ENCODE results near the gene ARHGEF35.
"Not testable (repeated sequence)": the region's sequence is repeated elsewhere in the genome, so short reads cannot be mapped to it uniquely, and the experiment has no call there.

Gene ARHGEF35

DNA sequence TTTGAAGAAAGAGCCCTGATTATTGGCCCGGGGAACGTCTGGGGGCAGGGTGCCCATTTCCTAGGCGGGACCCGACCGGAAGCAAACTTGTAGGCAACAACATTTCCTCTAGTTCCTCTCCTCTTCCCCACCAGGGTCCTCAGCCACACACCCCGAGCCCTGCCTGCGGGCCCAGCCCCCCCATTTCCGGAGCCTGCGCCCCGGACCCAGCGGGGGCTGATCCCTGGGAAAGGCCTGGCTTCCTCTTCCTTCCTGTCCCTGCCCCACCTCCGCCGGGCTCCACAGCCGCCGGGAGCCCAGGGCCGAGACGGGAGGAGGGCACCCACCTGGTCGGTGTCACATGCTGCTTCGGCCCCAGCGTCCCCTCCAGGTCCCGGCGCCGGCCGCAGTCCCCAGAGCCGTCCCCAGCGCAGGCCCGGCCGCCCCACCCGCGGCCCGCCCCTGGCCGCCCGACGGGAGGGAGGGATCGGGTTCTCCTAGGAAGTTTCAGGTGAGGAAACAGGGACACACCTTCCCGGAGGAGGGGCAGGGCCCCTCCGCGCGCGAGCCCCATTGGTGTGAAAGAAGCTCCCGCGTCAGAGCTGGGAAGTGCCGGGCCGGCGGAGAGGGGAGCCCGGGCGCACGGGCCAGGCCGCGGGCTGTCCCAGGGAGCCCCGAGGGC lies at the start of gene ARHGEF35:
Gene ARHGEF35, minus strand, starts transcription at position 622 of the 661 bp plus-strand sequence. CDS start 7,450 bp downstream, outside the sequence.
- not testable (repeated sequence) for DNase-seq (ENCODE audit: low read depth in 3 of 3)

DNA sequence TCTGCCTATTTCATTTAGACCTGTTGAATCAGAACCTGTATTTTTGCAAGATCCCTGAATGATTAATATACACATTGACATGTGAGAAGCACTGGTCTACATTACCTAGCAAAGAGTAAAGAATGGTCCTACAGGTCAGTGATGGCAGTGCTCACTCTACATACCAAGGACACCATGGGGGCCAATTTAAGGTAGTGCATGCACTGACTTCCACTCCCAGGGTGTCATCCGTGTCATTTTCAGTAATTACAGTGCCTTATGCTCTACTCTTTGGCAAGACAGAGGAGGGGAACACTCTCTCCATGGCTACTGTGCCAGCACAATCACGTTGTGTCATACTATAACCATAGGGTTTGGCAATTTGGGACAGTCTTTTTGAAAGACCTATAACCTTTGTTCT lies 49.7 kb upstream of the ARHGEF35 start:
- DNase-seq (ENCODE audit: low read depth in 3 of 3): not testable (repeated sequence)

DNA sequence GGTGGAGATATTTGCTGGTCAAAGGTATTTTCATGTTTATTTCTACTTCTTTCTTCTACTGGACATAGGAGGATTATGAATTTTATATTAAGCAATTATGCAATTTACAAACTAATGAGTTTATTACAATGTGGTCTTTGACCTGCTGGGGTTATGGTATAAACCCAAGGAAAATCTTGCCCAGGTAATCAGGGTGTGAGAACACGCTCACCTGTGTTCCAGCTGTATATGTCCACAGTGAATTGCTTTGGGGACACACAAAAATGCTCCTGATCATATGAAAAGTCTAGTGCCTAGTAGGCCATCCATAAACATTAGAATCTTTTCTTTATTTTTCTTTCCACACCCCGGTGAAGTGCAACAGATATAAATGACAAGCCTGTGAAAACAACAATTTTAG lies 43.7 kb upstream of the ARHGEF35 start, which contains the start of gene OR2A42:
Gene OR2A42, minus strand, starts transcription at position 241 of the 400 bp plus-strand sequence. CDS start 6,762 bp downstream, outside the sequence.
- DNase-seq (ENCODE audit: low read depth in 3 of 3): not testable (repeated sequence)

DNA sequence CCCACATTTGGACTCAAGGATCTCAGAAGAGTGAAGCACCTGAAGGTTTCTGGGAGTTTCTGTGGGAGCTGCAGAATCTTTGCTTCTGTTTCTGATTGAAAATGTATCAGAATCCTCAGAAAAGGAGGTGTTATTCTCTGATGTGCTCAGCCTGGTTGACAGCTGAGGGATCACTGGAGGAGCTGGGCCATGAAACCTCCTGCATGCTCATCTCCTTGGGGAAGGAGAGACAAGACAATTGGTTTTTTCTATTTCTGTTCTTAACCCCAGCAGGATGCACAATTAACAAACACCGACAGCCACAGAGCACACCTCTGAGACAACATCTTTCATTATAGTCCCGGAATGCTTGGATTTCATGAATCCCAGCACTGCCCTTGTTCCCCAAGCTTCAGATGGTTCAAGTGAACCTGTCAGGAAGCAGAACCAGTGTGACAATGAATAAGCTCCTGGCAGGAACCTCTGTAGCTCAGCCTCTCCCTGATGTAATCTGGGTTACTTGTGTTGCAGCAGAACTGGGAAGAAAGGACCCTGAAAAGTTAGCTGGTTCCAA lies 43.0 kb upstream of the ARHGEF35 start:
- not testable (repeated sequence) for DNase-seq (ENCODE audit: low read depth in 3 of 3)

- not testable (repeated sequence) for DNase-seq (ENCODE audit: low read depth in 3 of 3)
Measured at GRCh38 chr7:144233039-144233438, 37.4 kb upstream of the ARHGEF35 start.

DNA sequence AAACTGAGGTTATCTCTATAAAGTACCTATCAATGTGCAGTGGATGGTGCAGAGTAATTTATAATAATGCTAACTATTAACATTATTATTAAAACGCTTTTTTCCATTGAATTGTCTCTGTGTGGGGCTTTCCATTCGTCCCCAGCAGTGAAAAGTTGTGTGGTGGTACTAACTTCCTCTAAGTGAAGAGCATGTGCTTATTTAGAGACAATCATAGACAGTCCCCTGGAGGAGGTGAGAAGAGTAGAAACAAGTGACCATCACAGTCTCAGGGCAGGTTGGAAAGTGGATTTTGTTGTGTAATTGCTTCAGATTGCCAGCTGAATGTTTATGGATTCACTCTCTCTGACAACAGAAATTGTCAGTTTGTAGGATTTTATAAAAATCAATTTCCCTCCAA lies 35.4 kb upstream of the ARHGEF35 start:
- DNase-seq (ENCODE audit: low read depth in 3 of 3): not testable (repeated sequence)

GRCh38 chr7:144228810-144229209 lies 33.2 kb upstream of the ARHGEF35 start:
- DNase-seq (ENCODE audit: low read depth in 3 of 3): not testable (repeated sequence)

DNA sequence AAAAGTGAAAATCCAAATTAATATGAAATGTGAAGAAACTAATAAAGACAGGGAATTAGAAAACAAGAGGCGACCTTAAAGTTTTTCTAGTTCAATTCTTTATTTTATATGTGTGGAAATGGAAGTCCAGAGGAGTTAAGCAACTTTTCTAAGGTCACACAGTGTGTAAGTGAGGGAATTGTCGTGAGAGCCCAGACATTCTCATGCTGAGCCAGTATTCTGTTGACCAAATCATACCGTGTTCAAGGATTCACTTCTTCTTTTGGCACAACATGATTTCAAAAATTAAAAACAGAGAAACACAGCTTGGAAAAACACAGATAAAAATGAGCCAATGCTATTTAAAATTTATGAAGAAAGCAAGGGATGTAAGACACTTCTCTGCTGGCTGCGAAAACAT lies 31.2 kb upstream of the ARHGEF35 start:
- DNase-seq (ENCODE audit: low read depth in 3 of 3): not testable (repeated sequence)

GRCh38 chr7:144223675-144224074 lies 28.0 kb upstream of the ARHGEF35 start:
- not testable (repeated sequence) for DNase-seq (ENCODE audit: low read depth in 3 of 3)

DNA sequence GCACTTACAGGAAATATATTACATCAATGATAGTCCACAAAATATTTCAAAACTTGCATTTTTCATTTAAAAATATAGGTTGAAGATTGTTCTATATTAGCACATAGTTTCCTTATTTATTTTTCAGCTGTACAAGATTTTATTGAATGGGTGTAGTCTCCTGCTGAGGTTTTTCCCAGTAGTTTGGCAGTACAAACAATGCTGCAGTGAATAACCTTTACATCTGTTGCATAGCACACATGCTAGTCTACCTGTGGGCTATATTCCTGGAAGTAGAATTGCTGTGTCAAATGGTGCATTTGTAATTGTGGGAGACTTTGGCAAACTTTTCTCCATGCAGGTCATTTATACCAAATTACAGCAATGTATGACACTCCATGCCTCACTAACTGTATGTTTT lies 24.9 kb upstream of the ARHGEF35 start:
- DNase-seq (ENCODE audit: low read depth in 3 of 3): not testable (repeated sequence)

- DNase-seq (ENCODE audit: low read depth in 3 of 3): not testable (repeated sequence)
Measured at GRCh38 chr7:144219149-144219548, 23.5 kb upstream of the ARHGEF35 start.

DNA sequence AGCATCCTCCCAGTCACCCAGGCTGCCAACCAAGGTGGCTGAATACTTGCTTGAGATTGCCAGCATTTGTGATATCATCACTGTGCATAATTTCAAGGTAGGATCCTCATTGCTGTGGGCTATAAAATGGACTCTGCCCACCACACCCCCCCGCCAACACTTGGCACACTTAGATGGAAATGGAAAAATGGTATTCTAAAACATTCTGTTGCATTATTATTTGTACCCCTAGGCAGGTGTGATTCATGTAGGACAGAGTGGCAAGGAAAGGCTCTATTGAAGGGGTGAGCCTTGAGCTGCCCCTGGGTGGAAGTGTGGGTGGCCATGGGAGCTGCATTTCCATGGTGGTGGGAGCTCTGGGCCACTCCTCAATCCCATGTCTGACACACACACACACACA lies 22.9 kb upstream of the ARHGEF35 start:
- DNase-seq (ENCODE audit: low read depth in 3 of 3): not testable (repeated sequence)

- not testable (repeated sequence) for DNase-seq (ENCODE audit: low read depth in 3 of 3)
Measured at GRCh38 chr7:144217200-144217599, 21.6 kb upstream of the ARHGEF35 start.

GRCh38 chr7:144205306-144205705 lies 9.7 kb upstream of the ARHGEF35 start:
- not testable (repeated sequence) for DNase-seq (ENCODE audit: low read depth in 3 of 3)

DNA sequence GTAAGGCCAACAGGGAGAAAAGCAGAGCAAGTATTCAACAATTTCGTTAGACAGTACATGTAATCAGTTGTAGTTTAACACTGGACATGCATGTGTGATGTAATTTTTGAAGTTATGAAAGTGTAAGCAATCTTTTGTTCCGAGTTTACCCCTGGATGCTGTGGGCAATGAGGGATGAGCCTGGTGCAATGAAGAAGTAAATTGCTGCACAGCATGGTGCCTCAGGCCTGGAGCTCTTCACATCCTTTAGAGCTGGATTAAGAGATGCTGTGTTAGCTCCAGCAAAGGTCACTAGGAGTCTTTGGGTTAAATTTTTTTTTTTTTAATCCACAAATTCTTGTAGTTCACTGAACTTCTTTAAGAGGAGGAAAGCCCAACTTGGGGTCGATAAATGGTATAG lies 7.5 kb upstream of the ARHGEF35 start:
- not testable (repeated sequence) for DNase-seq (ENCODE audit: low read depth in 3 of 3)

DNA sequence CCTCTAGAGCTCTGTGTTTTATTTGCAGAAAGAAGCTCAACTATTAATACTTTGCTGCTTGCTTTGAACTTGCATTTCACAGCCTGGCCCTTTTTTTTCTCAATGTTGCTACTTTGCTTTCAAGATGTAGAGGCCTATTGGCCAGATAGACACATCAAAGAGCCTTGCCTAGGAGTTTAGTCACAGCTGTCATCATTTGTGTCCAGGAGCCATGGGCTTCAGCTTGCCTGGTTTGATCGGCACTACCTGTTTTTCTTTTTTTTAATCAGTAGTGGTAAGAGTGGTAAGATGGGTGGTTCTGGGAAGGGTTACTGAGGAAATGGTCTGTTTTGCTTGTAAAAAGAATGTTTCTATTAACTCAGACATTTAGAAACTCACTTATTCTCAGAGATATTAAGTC lies 6.3 kb upstream of the ARHGEF35 start:
- DNase-seq (ENCODE audit: low read depth in 3 of 3): not testable (repeated sequence)

- DNase-seq (ENCODE audit: low read depth in 3 of 3): not testable (repeated sequence)
Measured at GRCh38 chr7:144198934-144199333, 3.3 kb upstream of the ARHGEF35 start.

- DNase-seq (ENCODE audit: low read depth in 3 of 3): not testable (repeated sequence)
Measured at GRCh38 chr7:144194453-144194852, 1.2 kb downstream of the ARHGEF35 start.

DNA sequence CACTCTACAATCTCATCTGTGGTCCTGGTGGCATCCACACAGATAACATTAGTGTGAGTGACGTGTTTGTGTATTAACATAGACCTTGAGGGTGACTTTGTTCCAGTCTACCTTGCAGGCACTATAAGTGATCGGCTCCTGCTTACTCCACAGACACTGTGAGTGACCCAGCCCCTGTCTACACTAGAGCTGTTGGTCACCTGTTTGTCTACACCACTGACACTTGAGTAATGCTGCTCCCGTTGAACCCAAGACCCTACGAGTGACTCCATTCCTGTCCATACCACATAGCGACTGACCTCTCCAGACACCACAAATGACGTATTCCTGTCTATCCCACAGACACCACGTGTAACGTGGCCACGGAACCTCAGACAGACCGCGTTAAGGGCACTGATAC lies 1.9 kb downstream of the ARHGEF35 start:
- not testable (repeated sequence) for DNase-seq (ENCODE audit: low read depth in 3 of 3)

DNA sequence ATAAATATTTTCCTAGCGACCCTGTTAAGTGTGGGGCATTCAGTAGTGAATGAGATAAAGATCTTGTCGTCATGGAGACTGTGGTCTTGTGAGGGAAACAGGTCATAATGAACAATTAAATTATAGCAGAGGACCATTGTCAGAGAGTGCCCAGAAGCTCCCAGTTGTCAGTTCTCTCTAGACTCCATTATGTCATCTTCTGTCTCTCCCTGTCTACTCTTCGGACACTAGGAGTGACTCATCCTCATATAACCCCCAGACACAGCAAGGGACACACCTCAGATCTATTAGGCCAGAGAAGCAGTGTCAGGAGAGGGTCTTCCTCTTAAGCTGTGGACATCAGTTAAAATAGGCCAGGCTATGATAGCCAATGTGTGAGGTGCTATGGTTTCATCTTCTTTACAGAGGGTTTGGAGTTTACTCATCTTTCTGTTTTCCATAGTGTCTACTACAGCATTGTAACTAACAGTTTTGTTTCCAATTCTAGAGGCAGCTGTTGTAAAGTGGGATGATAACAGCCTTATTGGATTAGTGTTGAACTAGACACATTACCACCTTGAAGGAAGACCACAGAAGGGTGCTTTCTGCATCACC lies 7.0 kb downstream of the ARHGEF35 start:
- DNase-seq (ENCODE audit: low read depth in 3 of 3): not testable (repeated sequence)

- DNase-seq (ENCODE audit: low read depth in 3 of 3): not testable (repeated sequence)
Measured at GRCh38 chr7:144187848-144188247, 7.8 kb downstream of the ARHGEF35 start.

DNA sequence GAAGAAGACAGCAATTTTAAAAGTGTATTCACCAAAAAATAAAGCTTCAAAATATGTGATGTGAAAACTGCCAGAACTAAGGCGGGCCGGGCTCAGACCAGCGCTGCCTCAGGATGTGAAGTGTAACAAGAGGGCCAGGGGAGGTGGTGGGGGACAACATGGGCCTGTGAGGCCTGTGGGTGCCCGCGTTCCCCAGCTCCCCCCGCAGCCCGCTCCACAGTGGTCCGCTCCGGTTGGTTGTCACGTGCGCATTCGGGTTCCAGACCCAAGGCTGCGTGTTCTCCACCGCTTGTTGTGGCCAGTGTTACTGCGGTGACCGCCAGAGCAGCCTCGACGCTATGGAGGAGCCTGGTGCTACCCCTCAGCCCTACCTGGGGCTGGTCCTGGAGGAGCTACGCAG lies 12.5 kb downstream of the ARHGEF35 start, which contains the start of gene CTAGE4:
Gene CTAGE4, plus strand, starts transcription at position 301 of the 400 bp plus-strand sequence. Its CDS starts 38 bp downstream, at position 339.
- not testable (repeated sequence) for DNase-seq (ENCODE audit: low read depth in 3 of 3)

DNA sequence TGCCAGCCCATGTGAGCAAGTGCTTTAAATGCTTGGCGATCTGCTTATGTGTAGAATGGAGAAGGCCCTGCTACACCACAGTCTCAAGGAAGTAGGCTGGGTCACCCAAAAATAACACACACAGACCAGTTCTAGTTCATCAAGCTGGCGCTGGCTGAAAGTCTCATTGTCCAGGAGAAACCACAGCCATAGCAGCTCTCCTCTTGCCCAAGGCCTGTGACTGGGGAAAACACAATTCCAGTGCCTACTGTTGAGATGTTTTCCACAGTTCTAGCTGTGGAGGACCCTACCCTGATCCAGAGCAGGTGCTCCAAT lies 16.5 kb downstream of the ARHGEF35 start:
- not testable (repeated sequence) for DNase-seq (ENCODE audit: low read depth in 3 of 3)
